Fibroblast of lung (primary cell): ENCODE measurements around the gene GOLT1B. TPM values are rescaled to one million over a fixed set of nuclear protein-coding genes. Genes with fewer than 3 reads are reported as not detected.
A peak's percentile ranks its signal among the peaks of the same experiment; 100 is the strongest.

Experiments used
- DNase-seq, 2 donors: peaks; one replicate each; pipeline versions ENCODE4 v3.0.0 to v3.0.0-alpha.2; 2010; ENCODE audit warnings: low read depth in 2 of 2
- H2AFZ ChIP-seq: 2 replicates; pipeline ENCODE4 v1.5.1; 2012; ENCODE audit warnings: low read length, control low read depth, inconsistent platforms
- H3K27ac ChIP-seq: 2 replicates; pipeline ENCODE4 v1.5.1; 2011; ENCODE audit warnings: low read length, control low read depth; ENCODE audit not compliant: insufficient read depth
- H3K27me3 ChIP-seq: 2 replicates; pipeline ENCODE4 v1.5.1; 2011; ENCODE audit warnings: mild to moderate bottlenecking, low read length; ENCODE audit not compliant: control insufficient read depth, insufficient read depth
- H3K36me3 ChIP-seq: 2 replicates; pipeline ENCODE4 v1.5.1; 2011; ENCODE audit warnings: low read length; ENCODE audit not compliant: control insufficient read depth, insufficient read depth
- H3K4me1 ChIP-seq: 2 replicates; pipeline ENCODE4 v1.5.1; 2011; ENCODE audit warnings: low read length; ENCODE audit not compliant: control insufficient read depth, insufficient read depth; ENCODE audit errors: extremely low read depth
- H3K4me2 ChIP-seq: 2 replicates; pipeline ENCODE4 v1.5.1; 2011; ENCODE audit warnings: low read length, control low read depth; ENCODE audit not compliant: insufficient read depth; ENCODE audit errors: extremely low read depth
- H3K4me3 ChIP-seq, 4 experiments: fragments of 200-600 bp in 1 of 4; sonication (generic) in 1 of 4; replicated peaks in 1 of 4; 2 replicates each; pipeline ENCODE4 v1.5.1; 2011 to 2016; ENCODE audit warnings: low read length in 4 of 4, low read depth in 3 of 4, mild to moderate bottlenecking in 3 of 4, control low read depth in 2 of 4, inconsistent platforms in 1 of 4, mixed read lengths in 1 of 4; ENCODE audit not compliant: insufficient read depth in 1 of 4; ENCODE audit errors: control extremely low read depth in 1 of 4
- H3K79me2 ChIP-seq: 2 replicates; pipeline ENCODE4 v1.5.1; 2012; ENCODE audit warnings: mild to moderate bottlenecking, low read length, inconsistent platforms; ENCODE audit not compliant: control insufficient read depth, insufficient read depth
- H3K9ac ChIP-seq: 2 replicates; pipeline ENCODE4 v1.5.1; 2011; ENCODE audit warnings: mild to moderate bottlenecking, low read length, control low read depth; ENCODE audit not compliant: insufficient read depth
- H3K9me3 ChIP-seq: 2 replicates; pipeline ENCODE4 v1.5.1; 2012; ENCODE audit warnings: low read depth, low read length; ENCODE audit not compliant: control insufficient read depth, insufficient read depth
- H4K20me1 ChIP-seq: 2 replicates; pipeline ENCODE4 v1.5.1; 2011; ENCODE audit warnings: low read length; ENCODE audit not compliant: control insufficient read depth, insufficient read depth; ENCODE audit errors: extremely low read depth
- CTCF ChIP-seq, 2 donors: IDR thresholded peaks in 1 of 2; conservative IDR thresholded peaks in 1 of 2; 1 replicate in 1 of 2; 2 replicates in 1 of 2; pipeline ENCODE4 v1.5.1; 2011 to 2012; ENCODE audit warnings: low read length in 2 of 2, control low read depth in 1 of 2, inconsistent platforms in 1 of 2, low read depth in 1 of 2, mild to moderate bottlenecking in 1 of 2
- EZH2 ChIP-seq: IDR thresholded peaks from 2 replicates; pipeline ENCODE4 v1.5.1; 2012; ENCODE audit warnings: low read length, control low read depth, mild to moderate bottlenecking; ENCODE audit errors: missing control alignments
- polyA plus RNA-seq, 2 donors: library from polyadenylated mRNA; depleted of rRNA in 1 of 2; stranded (reverse) in 1 of 2; unstranded in 1 of 2; fragments of >200 nt; gene quantifications; 2 replicates each; pipeline ENCODE4 v1.2.1, GENCODE V29; 2011 to 2012; ENCODE audit warnings: missing spikeins in 1 of 2
- total RNA-seq: library from RNA; depleted of rRNA; stranded (reverse); fragments of >200 nt; gene quantifications from 2 replicates; pipeline ENCODE4 v1.2.1, GENCODE V29; 2014

GOLT1B gene
- total and polyA plus RNA-seq, 2 donors (not counting 1 experiment from before 2014, with no cell fraction given), result 41.3 to 56.8 TPM

GRCh38 chr12:21485998-21486397 lies 15.6 kb upstream of the GOLT1B start:
- no peak overlapping the region for H3K27ac ChIP-seq
- no peaks in the 10 kb centered on the region for H4K20me1 ChIP-seq
- no peak overlapping the region for H3K4me3 ChIP-seq
- H3K79me2 ChIP-seq, result no peaks in the 10 kb centered on the region
- H3K4me2 ChIP-seq, result no peak overlapping the region
- no peak for DNase-seq
- H3K9ac ChIP-seq, result no peak overlapping the region
- H3K9me3 ChIP-seq, result no peaks in the 10 kb centered on the region
- peaks cover 7% of the 10 kb centered on the region for H3K36me3 ChIP-seq
- TF ChIP-seq CTCF (conservative IDR thresholded peaks at IDR 0.05 in 1 of 2, IDR thresholded peaks at IDR 0.05 in 1 of 2; ENCODE audit: low read depth in 1 of 2, low read length in 2 of 2), result no peak
- no peak for TF ChIP-seq EZH2
- H3K27me3 ChIP-seq, result no peaks in the 10 kb centered on the region
- no peak overlapping the region for H2AFZ ChIP-seq
- H3K4me1 ChIP-seq, result no peaks in the 10 kb centered on the region

GRCh38 chr12:21499765-21500164 lies 1.8 kb upstream of the GOLT1B start:
- Histone ChIP-seq H3K27ac (no peak overlapping the region), H3K79me2 (peaks cover 61% of the 10 kb centered on the region), H3K9ac (no peak overlapping the region), H2AFZ (no peak overlapping the region), H3K4me1 (peaks cover 2% of the 10 kb centered on the region), H4K20me1 (no peaks in the 10 kb centered on the region), H3K9me3 (no peaks in the 10 kb centered on the region), H3K4me3 (peak overlapping the region; percentile 6 to 94 (median 90)), H3K4me2 (peak overlapping the region; percentile 92), H3K36me3 (peaks cover 9% of the 10 kb centered on the region), H3K27me3 (no peaks in the 10 kb centered on the region)
- TF ChIP-seq EZH2 (no peak), CTCF (conservative IDR thresholded peaks at IDR 0.05 in 1 of 2, IDR thresholded peaks at IDR 0.05 in 1 of 2; ENCODE audit: low read depth in 1 of 2, low read length in 2 of 2) (no peak)
- DNase-seq, result no peak

GRCh38 chr12:21500786-21501257 lies 767 bp upstream of the GOLT1B start:
- H4K20me1 ChIP-seq, result no peaks in the 10 kb centered on the region

More at GRCh38 chr12:21500786-21501257, 767 bp upstream of the GOLT1B start:
- Histone ChIP-seq H3K4me2 (peak overlapping the region; percentile 92), H3K4me1 (peaks cover 2% of the 10 kb centered on the region), H3K36me3 (peaks cover 6% of the 10 kb centered on the region), H2AFZ (peak overlapping the region; percentile 48), H3K9ac (peak overlapping the region; percentile 65), H3K27me3 (no peaks in the 10 kb centered on the region), H3K79me2 (peaks cover 72% of the 10 kb centered on the region), H3K27ac (peak overlapping the region; percentile 98), H3K4me3 (peak overlapping the region; percentile 88 to 94 (median 92)), H3K9me3 (no peaks in the 10 kb centered on the region)
- DNase-seq, result no peak
- TF ChIP-seq CTCF (conservative IDR thresholded peaks at IDR 0.05 in 1 of 2, IDR thresholded peaks at IDR 0.05 in 1 of 2; ENCODE audit: low read depth in 1 of 2, low read length in 2 of 2) (no peak), EZH2 (no peak)
